ENCODE data around the gene SHMT1.

- TF ChIP-seq NFRKB (IDR thresholded peaks at IDR 0.05) (no peak), ELF4 (IDR thresholded peaks at IDR 0.05) (no peak), FOXA1 (IDR thresholded peaks at IDR 0.05) (no peak), SUZ12 (IDR thresholded peaks at IDR 0.05) (no peak), PKNOX1 (IDR thresholded peaks at IDR 0.05) (no peak), ARNT (IDR thresholded peaks at IDR 0.05) (no peak), FOXM1 (IDR thresholded peaks at IDR 0.05; ENCODE audit: borderline replicate concordance) (no peak), TARDBP (IDR thresholded peaks at IDR 0.05) (no peak), HDGF (IDR thresholded peaks at IDR 0.05; ENCODE audit: borderline replicate concordance) (no peak), ZNF384 (IDR thresholded peaks at IDR 0.05) (no peak), SP1 (IDR thresholded peaks at IDR 0.05) (no peak)
Measured at GRCh38 chr17:18291718-18292540, 71.4 kb downstream of the SHMT1 start.

Data from HEK293T (cell line).